IMR-90 (cell line): Measurements from ENCODE around the gene PFDN1. TPM values are rescaled to one million over a fixed set of nuclear protein-coding genes. Genes with fewer than 3 reads are reported as not detected.

Source experiments
- ATAC-seq: fragments of 200-7000 bp; cut with Tn5 transposase; 2 replicates; pipeline ENCODE4 v1.9.1; 2020; ENCODE audit warnings: low read depth, mild to moderate bottlenecking, moderate library complexity
- BruUV-seq: library from RNA; stranded (reverse); fragments of 400-500 nt; replicated peaks from 2 replicates; lab custom pipeline; 2021; lab: Mats Ljungman, UMichigan
- CTCF ChIA-PET: fragments of 300-600 bp; formaldehyde crosslinking; extraction: SDS; loops from one replicate; lab custom pipeline; 2021; ENCODE audit warnings: antibody characterized with exemption; lab: Yijun Ruan, JAX
- POLR2A ChIA-PET: fragments of 300-600 bp; sonication (Branson Sonifier 250); formaldehyde crosslinking; loops from one replicate; lab custom pipeline; 2022; ENCODE audit warnings: antibody characterized with exemption; ENCODE audit not compliant: unreplicated experiment; lab: Charles Lee
- DNase-seq: peaks from one replicate; pipeline ENCODE4 v3.0.0; 2013
- H2AFZ ChIP-seq: replicated peaks from 2 replicates; pipeline ENCODE3; 2013; ENCODE audit warnings: low read length, mild to moderate bottlenecking; ENCODE audit not compliant: poor library complexity
- H2AK5ac ChIP-seq: 2 replicates; pipeline ENCODE4 v1.6.1; 2013; ENCODE audit warnings: low read depth, low read length, inconsistent platforms
- H2AK9ac ChIP-seq: replicated peaks from 2 replicates; pipeline ENCODE3; 2013; ENCODE audit warnings: mild to moderate bottlenecking, low read depth, low read length, moderate library complexity; ENCODE audit not compliant: poor library complexity
- H2BK120ac ChIP-seq: 2 replicates; pipeline ENCODE4 v1.6.1; 2013; ENCODE audit warnings: low read depth, low read length, inconsistent platforms
- H2BK15ac ChIP-seq: 3 replicates; pipeline ENCODE4 v1.6.1; 2013; ENCODE audit warnings: low read depth, low read length, inconsistent platforms
- H2BK20ac ChIP-seq: 2 replicates; pipeline ENCODE4 v1.6.1; 2013; ENCODE audit warnings: low read depth, mild to moderate bottlenecking, inconsistent platforms, low read length, moderate library complexity
- H2BK5ac ChIP-seq: 2 replicates; pipeline ENCODE4 v1.6.1; 2013; ENCODE audit warnings: mild to moderate bottlenecking, low read depth, low read length, inconsistent platforms; ENCODE audit not compliant: poor library complexity, severe bottlenecking
- H3K14ac ChIP-seq: replicated peaks from 2 replicates; pipeline ENCODE4 v1.6.1; 2013; ENCODE audit warnings: low read depth, low read length, inconsistent platforms
- H3K18ac ChIP-seq: 2 replicates; pipeline ENCODE4 v1.6.1; 2013; ENCODE audit warnings: low read depth, low read length, control low read depth
- H3K23ac ChIP-seq: 2 replicates; pipeline ENCODE4 v1.6.1; 2013; ENCODE audit warnings: low read depth, low read length, inconsistent platforms
- H3K27ac ChIP-seq: 2 replicates; pipeline ENCODE4 v1.5.1; 2013; ENCODE audit warnings: mild to moderate bottlenecking, control low read depth, low read length; ENCODE audit not compliant: insufficient read depth
- H3K27me3 ChIP-seq: 2 replicates; pipeline ENCODE4 v1.6.1; 2013; ENCODE audit warnings: low read length; ENCODE audit not compliant: control insufficient read depth, insufficient read depth
- H3K36me3 ChIP-seq: 2 replicates; pipeline ENCODE4 v1.6.1; 2013; ENCODE audit warnings: low read length, mixed read lengths; ENCODE audit not compliant: control insufficient read depth, insufficient read depth
- H3K4ac ChIP-seq: 2 replicates; pipeline ENCODE4 v1.6.1; 2013; ENCODE audit warnings: low read depth, low read length, inconsistent platforms
- H3K4me1 ChIP-seq: 2 replicates; pipeline ENCODE4 v1.6.1; 2013; ENCODE audit warnings: low read length, mixed read lengths; ENCODE audit not compliant: control insufficient read depth, insufficient read depth
- H3K4me2 ChIP-seq: 2 replicates; pipeline ENCODE4 v1.6.1; 2013; ENCODE audit warnings: low read depth, mild to moderate bottlenecking, control low read depth, low read length, moderate library complexity
- H3K4me3 ChIP-seq: 2 replicates; pipeline ENCODE4 v1.5.1; 2013; ENCODE audit warnings: low read depth, mild to moderate bottlenecking, control low read depth, low read length, moderate library complexity; ENCODE audit not compliant: insufficient read depth
- H3K56ac ChIP-seq: 2 replicates; pipeline ENCODE4 v1.6.1; 2013; ENCODE audit warnings: low read length, inconsistent platforms; ENCODE audit not compliant: insufficient read depth; ENCODE audit errors: extremely low read depth
- H3K79me1 ChIP-seq, 2 experiments: 2 replicates each; pipeline ENCODE4 v1.6.1; 2013; ENCODE audit warnings: low read length in 2 of 2, inconsistent platforms in 1 of 2, low read depth in 1 of 2
- H3K9ac ChIP-seq: 2 replicates; pipeline ENCODE4 v1.6.1; 2013; ENCODE audit warnings: low read depth, low read length, control low read depth
- H3K9me1 ChIP-seq: 2 replicates; pipeline ENCODE4 v1.6.1; 2013; ENCODE audit warnings: low read length, inconsistent platforms; ENCODE audit not compliant: insufficient read depth
- H3K9me3 ChIP-seq: 2 replicates; pipeline ENCODE4 v1.6.1; 2013; ENCODE audit warnings: low read length; ENCODE audit not compliant: control insufficient read depth, insufficient read depth
- H4K20me1 ChIP-seq: 2 replicates; pipeline ENCODE4 v1.6.1; 2013; ENCODE audit warnings: low read length, inconsistent platforms; ENCODE audit not compliant: insufficient read depth
- H4K5ac ChIP-seq: 2 replicates; pipeline ENCODE4 v1.6.1; 2013; ENCODE audit warnings: mild to moderate bottlenecking, low read depth, low read length, control low read depth
- H4K8ac ChIP-seq, 2 experiments: 2 replicates each; pipeline ENCODE4 v1.6.1; 2013; ENCODE audit warnings: low read depth in 2 of 2, low read length in 2 of 2, control low read depth in 1 of 2, inconsistent platforms in 1 of 2
- H4K91ac ChIP-seq: 2 replicates; pipeline ENCODE4 v1.6.1; 2013; ENCODE audit warnings: low read depth, low read length, inconsistent platforms; ENCODE audit not compliant: insufficient read depth
- BHLHE40 ChIP-seq: fragments of 150-350 bp; IDR thresholded peaks from 2 replicates; pipeline ENCODE4 v1.6.1; 2016; ENCODE audit warnings: mild to moderate bottlenecking, low read depth, low read length
- CEBPB ChIP-seq: IDR thresholded peaks from 2 replicates; pipeline ENCODE4 v1.6.1; 2012; ENCODE audit warnings: low read depth, low read length, improper control_type of control experiment
- CHD1 ChIP-seq: IDR thresholded peaks from 2 replicates; pipeline ENCODE4 v1.6.1; 2012; ENCODE audit warnings: low read depth, low read length, improper control_type of control experiment
- ELK1 ChIP-seq: fragments of 150-350 bp; IDR thresholded peaks from 2 replicates; pipeline ENCODE4 v1.6.1; 2016; ENCODE audit warnings: low read depth, mild to moderate bottlenecking, low read length, moderate library complexity, borderline replicate concordance
- FOS ChIP-seq: fragments of 150-350 bp; IDR thresholded peaks from 2 replicates; pipeline ENCODE4 v1.6.1; 2016; ENCODE audit warnings: low read depth, low read length
- MAFK ChIP-seq: IDR thresholded peaks from 2 replicates; pipeline ENCODE4 v1.6.1; 2012; ENCODE audit warnings: low read depth, low read length, improper control_type of control experiment
- MAZ ChIP-seq: IDR thresholded peaks from 2 replicates; pipeline ENCODE4 v1.6.1; 2012; ENCODE audit warnings: low read depth, mild to moderate bottlenecking, low read length, improper control_type of control experiment, moderate library complexity, borderline replicate concordance
- MXI1 ChIP-seq: IDR thresholded peaks from 2 replicates; pipeline ENCODE4 v1.6.1; 2012; ENCODE audit warnings: low read depth, mild to moderate bottlenecking, low read length, moderate library complexity, borderline replicate concordance
- NFE2L2 ChIP-seq: fragments of 150-350 bp; IDR thresholded peaks from 2 replicates; pipeline ENCODE4 v1.6.1; 2016; ENCODE audit warnings: low read depth, mild to moderate bottlenecking, low read length
- POLR2A ChIP-seq: IDR thresholded peaks from 2 replicates; pipeline ENCODE4 v1.6.1; 2012; ENCODE audit warnings: mild to moderate bottlenecking, low read depth, low read length
- RAD21 ChIP-seq: IDR thresholded peaks from 2 replicates; pipeline ENCODE4 v1.6.1; 2012; ENCODE audit warnings: low read length, improper control_type of control experiment
- RCOR1 ChIP-seq: IDR thresholded peaks from 2 replicates; pipeline ENCODE4 v1.6.1; 2012; ENCODE audit warnings: mild to moderate bottlenecking, low read length, improper control_type of control experiment; ENCODE audit not compliant: insufficient replicate concordance
- RFX5 ChIP-seq: IDR thresholded peaks from 2 replicates; pipeline ENCODE4 v1.8.0; 2012; ENCODE audit warnings: low read depth, mild to moderate bottlenecking, low read length, moderate library complexity
- SMC3 ChIP-seq: fragments of 150-350 bp; IDR thresholded peaks from 2 replicates; pipeline ENCODE4 v1.6.1; 2016; ENCODE audit warnings: low read depth, mild to moderate bottlenecking, antibody characterized with exemption, low read length, moderate library complexity
- WGBS, 2 experiments: methylation state at CpG; one replicate each; pipeline versions ENCODE4 v1.1.5 to v1.1.7; 2013; ENCODE audit warnings: missing lambda C conversion rate in 2 of 2; ENCODE audit not compliant: insufficient read length in 1 of 2; ENCODE audit errors: extremely low coverage in 2 of 2; 5-methylcytosine and 5-hydroxymethylcytosine counted together
- dilution Hi-C: fragments of 300-500 bp; cut with HindIII; formaldehyde crosslinking; loops from one replicate; pipeline ENCODE4 v1.14.3; 2018; ENCODE audit warnings: low sequenced_read_pairs; ENCODE audit not compliant: unreplicated experiment
- in situ Hi-C: fragments of 300-500 bp; cut with MboI; formaldehyde crosslinking; loops from 3 replicates; pipeline ENCODE4 v1.14.3; 2019; ENCODE audit warnings: low sequenced_read_pairs, inconsistent platforms, mixed read lengths
- intact Hi-C: fragments of 100-400 bp; cut with micrococcal nuclease; formaldehyde crosslinking; loops from 2 replicates; pipeline ENCODE4 v1.10.0; 2022
- polyA plus RNA-seq, 3 experiments: library from polyadenylated mRNA; depleted of rRNA; stranded (reverse); fragments of >200 nt; gene quantifications; 2 replicates each; pipeline ENCODE4 v1.2.3, GENCODE V29; 2012; ENCODE audit warnings: low replicate concordance in 1 of 3
- total RNA-seq: library from RNA; depleted of rRNA; stranded (reverse); fragments of >200 nt; gene quantifications from 2 replicates; pipeline ENCODE4 v1.2.3, GENCODE V29; 2012
- TF ChIP-seq, protein P1 (sequence below): fragments of 150-350 bp; IDR thresholded peaks from 2 replicates; pipeline ENCODE4 v1.6.1; 2017; ENCODE audit warnings: mild to moderate bottlenecking, antibody characterized with exemption, low read length, low read depth
- TF ChIP-seq, protein P2 (sequence below): conservative IDR thresholded peaks from 2 replicates; pipeline ENCODE4 v1.5.1; 2012; ENCODE audit warnings: mild to moderate bottlenecking, low read depth, low read length, improper control_type of control experiment

Gene PFDN1
- total and polyA plus RNA-seq, 2 of the 4 experiments (the other 2 are of a cell fraction): 98.8 to 134 TPM

DNA sequence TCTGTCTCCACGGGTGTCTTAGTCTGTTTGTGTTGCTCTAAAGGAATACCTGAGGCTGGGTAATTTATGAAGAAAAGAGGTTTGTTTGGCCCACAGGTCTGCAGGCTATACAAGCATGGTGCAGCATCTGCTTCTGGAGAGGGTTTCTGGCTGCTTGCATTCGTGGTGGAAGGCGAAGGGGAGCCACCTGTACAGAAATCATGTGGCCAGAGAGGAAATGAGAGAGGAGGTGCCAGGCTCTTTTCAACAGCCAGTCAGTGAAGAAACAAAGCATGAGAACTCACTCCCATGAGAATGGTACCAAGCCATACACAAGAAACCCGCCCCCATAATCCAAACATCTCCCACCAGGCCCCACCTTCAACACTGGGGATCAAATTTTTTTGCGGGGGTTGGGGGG, 53.4 kb downstream of the PFDN1 start:
- peaks cover 39 to 86% of the 10 kb centered on the region in 2 experiments for H3K79me1 ChIP-seq
- no peaks in the 10 kb centered on the region for H3K27me3 ChIP-seq
- no peak overlapping the region for H2BK120ac ChIP-seq
- H3K23ac ChIP-seq: no peak overlapping the region
- no peak overlapping the region for H2BK20ac ChIP-seq
- peaks cover 37% of the 10 kb centered on the region for H3K4me1 ChIP-seq
- intact Hi-C loops (loop anchor here (10.0 kb wide), 3 partner anchors 385 to 475 kb away; partner anchors contain the start of genes CD14, HARS1, HARS2 and TMCO6), in situ Hi-C loops (no loop called here), dilution Hi-C loops (no loop called here)
- no peak overlapping the region for H3K9ac ChIP-seq
- H2AK9ac ChIP-seq: no peak overlapping the region
- H2AFZ ChIP-seq: no peak overlapping the region
- peaks cover 5% of the 10 kb centered on the region; the same call in 1 of the 2 replicates for H3K36me3 ChIP-seq
- ATAC-seq (no peak), DNase-seq (no peak)
- no peak overlapping the region for H3K27ac ChIP-seq
- H2BK5ac ChIP-seq: no peak overlapping the region
- H3K9me1 ChIP-seq: peaks cover 33% of the 10 kb centered on the region
- 89% methylated on average over 3 of the region's 5 CpGs; no CpG with 5 or more reads in 1 of the 2 experiments for WGBS, 2 experiments
- H3K14ac ChIP-seq: no peak overlapping the region
- H4K8ac ChIP-seq: no peak overlapping the region
- no peak overlapping the region for H3K56ac ChIP-seq
- no peak overlapping the region for H2AK5ac ChIP-seq
- H2BK15ac ChIP-seq: no peak overlapping the region
- no peak overlapping the region for H4K91ac ChIP-seq
- H3K4me3 ChIP-seq: no peak overlapping the region
- peaks cover 20% of the 10 kb centered on the region; the same call in 1 of the 2 replicates for H4K20me1 ChIP-seq
- ChIA-PET CTCF (no interaction called here), POLR2A (no interaction called here)
- TF ChIP-seq CEBPB (no peak), POLR2A (no peak), FOS (no peak), SMC3 (no peak), RFX5 (no peak), BHLHE40 (no peak), MAZ (no peak), MAFK (no peak), NFE2L2 (no peak), RCOR1 (no peak), ELK1 (no peak), MXI1 (no peak), CHD1 (no peak), RAD21 (no peak)
- TF ChIP-seq, protein P1, sequence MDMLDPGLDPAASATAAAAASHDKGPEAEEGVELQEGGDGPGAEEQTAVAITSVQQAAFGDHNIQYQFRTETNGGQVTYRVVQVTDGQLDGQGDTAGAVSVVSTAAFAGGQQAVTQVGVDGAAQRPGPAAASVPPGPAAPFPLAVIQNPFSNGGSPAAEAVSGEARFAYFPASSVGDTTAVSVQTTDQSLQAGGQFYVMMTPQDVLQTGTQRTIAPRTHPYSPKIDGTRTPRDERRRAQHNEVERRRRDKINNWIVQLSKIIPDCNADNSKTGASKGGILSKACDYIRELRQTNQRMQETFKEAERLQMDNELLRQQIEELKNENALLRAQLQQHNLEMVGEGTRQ: no peak
- TF ChIP-seq, protein P2, sequence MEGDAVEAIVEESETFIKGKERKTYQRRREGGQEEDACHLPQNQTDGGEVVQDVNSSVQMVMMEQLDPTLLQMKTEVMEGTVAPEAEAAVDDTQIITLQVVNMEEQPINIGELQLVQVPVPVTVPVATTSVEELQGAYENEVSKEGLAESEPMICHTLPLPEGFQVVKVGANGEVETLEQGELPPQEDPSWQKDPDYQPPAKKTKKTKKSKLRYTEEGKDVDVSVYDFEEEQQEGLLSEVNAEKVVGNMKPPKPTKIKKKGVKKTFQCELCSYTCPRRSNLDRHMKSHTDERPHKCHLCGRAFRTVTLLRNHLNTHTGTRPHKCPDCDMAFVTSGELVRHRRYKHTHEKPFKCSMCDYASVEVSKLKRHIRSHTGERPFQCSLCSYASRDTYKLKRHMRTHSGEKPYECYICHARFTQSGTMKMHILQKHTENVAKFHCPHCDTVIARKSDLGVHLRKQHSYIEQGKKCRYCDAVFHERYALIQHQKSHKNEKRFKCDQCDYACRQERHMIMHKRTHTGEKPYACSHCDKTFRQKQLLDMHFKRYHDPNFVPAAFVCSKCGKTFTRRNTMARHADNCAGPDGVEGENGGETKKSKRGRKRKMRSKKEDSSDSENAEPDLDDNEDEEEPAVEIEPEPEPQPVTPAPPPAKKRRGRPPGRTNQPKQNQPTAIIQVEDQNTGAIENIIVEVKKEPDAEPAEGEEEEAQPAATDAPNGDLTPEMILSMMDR: no peak
- H3K9me3 ChIP-seq: no peaks in the 10 kb centered on the region
- no peak overlapping the region for H4K5ac ChIP-seq
- no TSS peak for BruUV-seq
- H3K4ac ChIP-seq: no peak overlapping the region
- H3K4me2 ChIP-seq: no peak overlapping the region
- no peak overlapping the region for H3K18ac ChIP-seq
